Loucy (cell line): ENCODE data around the gene S100A12.

Source experiments
- CTCF ChIP-seq: fragments of 200-600 bp; sonication (generic); conservative IDR thresholded peaks from 2 replicates; pipeline ENCODE4 v1.5.1; 2014; ENCODE audit warnings: mild to moderate bottlenecking, antibody characterized with exemption, low read length
- EZH2phosphoT487 ChIP-seq: fragments of 200-600 bp; IDR thresholded peaks from 2 replicates; pipeline ENCODE4 v1.6.1; 2018; ENCODE audit warnings: antibody characterized with exemption, mild to moderate bottlenecking, moderate library complexity, borderline replicate concordance

GRCh38 chr1:153415850-153416570 lies 40.6 kb upstream of the S100A12 start, which contains the start of gene S100A7A:
- no peak for TF ChIP-seq CTCF
- TF ChIP-seq EZH2phosphoT487: no peak
